Fibroblast of skin of right quadriceps (primary cell): ENCODE measurements around the gene SOX6.
"Not testable (repeated sequence)": the region's sequence is repeated elsewhere in the genome, so short reads cannot be mapped to it uniquely, and the experiment has no call there.

Experiments
- DNase-seq: peaks from one replicate; pipeline ENCODE4 v3.0.0-alpha.2; 2013

The SOX6 gene

DNA sequence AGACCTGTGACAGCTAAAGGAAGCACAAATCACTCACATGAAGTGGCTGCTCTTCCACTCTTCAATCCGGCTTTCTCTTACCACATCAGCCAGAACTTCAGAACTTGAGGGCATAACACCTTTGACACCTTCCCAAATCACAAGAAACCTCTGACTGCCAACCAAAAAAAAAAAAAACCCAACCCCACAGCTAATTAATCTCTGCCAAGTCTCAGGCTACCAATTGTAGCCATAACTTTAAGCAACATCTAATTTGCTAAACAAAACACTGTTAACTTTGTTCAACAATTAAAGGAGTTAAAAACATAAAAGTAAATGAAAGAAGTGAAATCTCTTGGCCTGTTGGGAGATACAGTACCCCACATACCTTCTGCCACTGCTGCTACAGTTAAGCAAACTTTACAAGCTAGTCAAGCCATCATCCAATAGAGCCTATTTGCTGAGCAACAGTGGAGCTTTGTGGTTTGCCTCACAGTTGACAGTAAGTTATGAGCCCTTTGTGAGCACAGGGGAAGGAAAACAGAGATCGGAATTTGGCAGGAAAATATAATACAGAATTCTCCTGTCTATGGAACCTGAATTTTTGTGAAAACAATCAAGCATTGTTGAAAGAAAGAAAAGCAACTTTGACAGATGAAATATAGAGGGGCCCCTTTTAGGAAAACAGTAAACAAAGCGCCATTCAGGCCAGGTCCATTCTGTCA, at the start of gene SOX6:
TSS of gene SOX6 (minus strand) at position 490 of the 704 bp plus-strand sequence. CDS start 15,298 bp downstream, outside the sequence.
- DNase-seq = peak; percentile 76

DNA sequence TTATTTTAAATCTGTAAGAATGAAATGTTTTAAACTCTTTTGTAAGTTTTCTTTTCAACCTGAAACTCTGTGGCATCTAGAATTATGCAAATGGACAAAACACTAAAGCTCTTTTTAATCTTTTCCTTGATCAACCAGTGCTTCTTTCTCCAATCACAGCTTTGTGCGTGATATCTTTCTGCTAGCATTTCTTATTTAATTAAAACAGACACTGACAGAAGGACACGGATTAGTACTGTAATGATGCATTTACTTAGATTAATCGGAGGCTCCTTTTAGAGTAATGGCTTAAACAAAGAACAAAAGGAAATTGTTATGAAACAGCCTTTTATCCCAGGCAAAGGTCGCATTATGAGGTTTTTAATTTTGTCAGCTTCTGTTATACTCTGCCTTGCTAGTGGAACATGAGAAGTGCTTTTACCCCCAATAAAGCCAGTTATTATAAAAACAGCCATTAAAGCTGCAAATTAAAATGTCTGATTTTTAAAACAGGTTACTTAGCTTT, 48.5 kb upstream of the SOX6 start:
- DNase-seq = no peak

DNA sequence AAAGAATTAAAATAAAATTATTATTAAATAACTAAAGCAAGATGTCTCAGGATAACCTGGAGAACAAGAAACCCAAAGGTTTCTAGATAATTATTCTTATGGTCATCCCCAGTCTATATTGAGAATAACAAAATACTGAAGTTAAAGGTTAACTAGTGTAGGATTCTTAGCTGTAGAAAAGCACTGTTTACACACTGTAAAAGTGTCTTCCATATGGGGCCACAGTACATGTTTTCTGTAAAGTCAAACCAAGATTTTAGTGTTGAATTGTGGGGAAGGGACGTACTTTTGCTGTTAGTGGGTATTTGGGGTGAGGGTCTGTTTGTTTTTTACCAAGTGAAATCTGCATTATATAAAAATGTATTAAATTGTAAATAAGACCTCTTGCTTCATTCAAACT, 47.5 kb upstream of the SOX6 start:
- DNase-seq = no peak

- DNase-seq = no peak
These were observed 47.1 kb upstream of the SOX6 start for GRCh38 chr11:16403448-16403803.

DNA sequence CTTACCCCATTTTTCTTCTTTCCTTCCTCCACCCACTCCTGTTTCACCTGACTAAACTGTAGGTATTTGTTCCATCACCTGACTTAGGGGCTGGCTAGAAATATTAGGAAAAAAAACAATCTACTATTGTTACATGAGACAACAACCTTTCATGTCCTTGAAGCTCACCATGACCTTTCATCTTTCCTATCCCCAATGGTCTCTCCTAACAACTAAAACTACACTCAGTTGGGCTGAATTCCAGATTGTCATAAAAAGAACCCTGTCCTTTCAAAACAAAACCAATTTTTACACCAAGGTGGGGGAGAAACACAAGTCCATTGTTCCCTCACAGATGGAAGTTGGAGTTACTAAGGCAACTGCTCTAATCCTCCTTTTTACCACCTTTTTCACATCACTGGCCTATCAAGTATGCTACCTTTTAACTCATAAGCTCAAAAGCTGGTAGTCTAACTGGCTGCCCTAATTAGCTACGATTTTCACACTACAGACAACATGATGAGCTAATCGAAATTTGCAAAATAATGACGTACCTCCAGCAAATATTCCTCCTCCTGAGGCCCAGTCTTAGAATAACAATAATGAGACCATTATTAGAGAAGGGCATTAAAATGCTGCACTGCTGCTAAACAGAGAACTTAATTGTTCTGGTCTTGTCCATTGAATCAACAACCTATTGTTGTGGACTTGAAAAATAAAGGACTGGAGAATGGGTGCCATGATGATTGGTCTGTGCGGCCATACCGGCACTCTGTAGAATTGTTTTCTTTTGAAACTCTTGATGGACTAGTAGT, 46.5 kb upstream of the SOX6 start:
- no peak for DNase-seq

- DNase-seq = no peak
These were observed 41.0 kb upstream of the SOX6 start for GRCh38 chr11:16397390-16397789.

- peak; percentile 17 for DNase-seq
These were observed 39.3 kb upstream of the SOX6 start for GRCh38 chr11:16395601-16396000.

- no peak for DNase-seq
These were observed 38.6 kb upstream of the SOX6 start for GRCh38 chr11:16394947-16395346.

DNA sequence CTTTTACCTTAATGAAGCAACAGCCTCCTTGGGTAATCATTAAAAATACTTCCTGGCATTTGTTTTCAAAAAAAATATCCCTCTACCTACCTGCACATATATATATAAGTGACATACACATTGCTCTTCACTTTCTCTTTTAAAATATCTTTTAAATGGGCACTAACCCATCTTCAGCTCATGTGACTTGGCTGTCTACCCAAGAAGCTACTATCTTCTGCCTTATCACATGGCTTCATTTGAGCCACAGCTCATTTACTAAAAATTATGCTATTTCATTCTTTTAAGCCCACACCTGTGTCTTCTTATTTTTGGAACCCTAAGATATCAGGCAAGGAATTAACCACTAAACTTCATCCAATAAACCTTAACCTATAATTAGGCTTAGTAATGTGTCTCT, 37.0 kb upstream of the SOX6 start:
- no peak for DNase-seq

GRCh38 chr11:16392616-16393015, 36.3 kb upstream of the SOX6 start:
- DNase-seq = no peak

- not testable (repeated sequence) for DNase-seq
These were observed 34.5 kb upstream of the SOX6 start for GRCh38 chr11:16390826-16391225.

GRCh38 chr11:16385099-16385498, 28.8 kb upstream of the SOX6 start:
- no peak for DNase-seq

DNA sequence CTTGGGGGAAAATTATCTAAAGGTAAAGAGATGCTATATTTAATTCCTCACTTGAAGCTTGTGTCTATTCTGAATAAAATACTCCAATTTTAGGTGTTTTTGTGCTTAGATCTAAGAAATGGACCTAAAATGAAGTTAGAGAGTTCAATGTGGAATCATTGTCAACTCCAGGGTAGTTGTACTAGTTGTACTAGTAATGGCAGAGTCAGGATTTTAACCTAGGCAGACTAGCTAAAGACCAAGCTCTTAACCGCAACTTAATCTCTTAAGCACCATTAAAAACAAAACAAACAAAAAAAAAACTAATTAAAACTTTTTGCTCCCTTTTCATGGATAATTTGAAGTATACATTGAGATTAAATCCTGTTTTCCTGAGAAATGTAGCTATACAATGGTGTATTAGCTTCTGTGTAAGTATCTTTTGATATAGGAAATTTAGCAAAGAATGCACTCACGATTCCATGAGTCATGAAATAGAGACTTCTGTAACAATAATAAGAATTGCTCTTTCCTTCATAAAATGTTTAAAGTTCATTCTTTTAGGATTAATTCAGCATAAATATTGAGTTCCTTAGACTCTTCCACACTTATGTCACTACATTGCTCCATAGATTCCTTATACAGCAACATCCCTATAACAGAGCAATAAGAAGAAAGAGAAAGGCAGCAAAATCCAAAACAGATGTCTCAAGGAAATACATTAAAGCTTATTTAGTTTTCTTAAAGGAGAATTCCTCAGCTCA, 26.5 kb upstream of the SOX6 start:
- peak; percentile 94 for DNase-seq

DNA sequence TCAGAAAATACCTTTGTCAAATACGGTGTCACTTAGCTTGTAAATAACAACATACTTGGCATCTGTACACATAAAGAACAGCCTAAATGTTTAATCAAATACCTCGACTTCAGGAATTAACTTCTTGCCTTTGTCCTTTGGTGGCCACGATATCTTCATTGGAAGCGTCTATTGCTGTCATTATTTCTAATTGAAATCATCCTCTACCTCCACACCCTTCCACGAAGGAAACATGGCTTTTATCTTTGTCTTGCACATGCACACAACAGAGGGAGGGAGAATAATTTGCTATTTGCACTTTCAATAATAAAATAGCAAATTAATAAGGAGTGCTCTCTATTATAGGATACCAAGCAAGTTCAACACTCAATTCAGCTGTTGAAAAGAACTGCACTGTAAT, 25.8 kb upstream of the SOX6 start:
- DNase-seq = no peak

GRCh38 chr11:16380941-16381568, 24.7 kb upstream of the SOX6 start:
- DNase-seq = peak; percentile 66

- no peak for DNase-seq
These were observed 22.6 kb upstream of the SOX6 start for GRCh38 chr11:16378906-16379305.

DNA sequence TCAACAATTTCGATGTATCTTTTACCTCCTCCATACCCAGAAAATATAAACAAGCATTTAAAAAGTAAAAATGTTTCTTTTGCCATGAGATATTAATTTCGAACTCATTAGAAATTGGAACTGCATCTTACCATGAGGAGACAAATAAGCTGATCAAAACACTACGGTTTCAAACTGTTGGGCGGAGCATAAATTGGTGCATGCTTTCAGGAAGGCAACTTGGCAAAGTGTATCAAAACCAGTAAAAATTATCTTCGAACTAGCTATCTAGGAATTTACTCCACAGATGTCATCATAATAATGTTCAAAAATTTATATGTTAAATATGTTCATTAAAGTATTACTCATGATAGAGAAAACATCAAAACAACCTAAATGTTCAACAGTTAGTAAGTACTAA, 21.4 kb upstream of the SOX6 start:
- DNase-seq = no peak

DNA sequence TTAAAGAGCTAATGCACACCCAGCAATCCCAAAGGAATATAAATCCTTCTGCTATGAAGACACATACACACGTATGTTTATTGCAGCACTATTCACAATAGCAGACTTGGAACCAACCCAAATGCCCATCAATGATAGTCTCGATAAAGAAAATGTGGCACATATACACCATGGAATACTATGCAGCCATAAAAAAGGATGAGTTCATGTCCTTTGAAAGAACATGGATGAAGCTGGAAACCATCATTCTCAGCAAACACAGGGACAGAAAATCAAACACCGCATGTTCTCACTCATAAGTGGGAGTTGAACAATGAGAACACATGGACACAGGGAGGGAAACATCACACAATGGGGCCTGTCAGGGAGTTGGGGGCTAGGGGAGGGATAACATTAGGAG, 19.3 kb upstream of the SOX6 start:
- DNase-seq = not testable (repeated sequence)

DNA sequence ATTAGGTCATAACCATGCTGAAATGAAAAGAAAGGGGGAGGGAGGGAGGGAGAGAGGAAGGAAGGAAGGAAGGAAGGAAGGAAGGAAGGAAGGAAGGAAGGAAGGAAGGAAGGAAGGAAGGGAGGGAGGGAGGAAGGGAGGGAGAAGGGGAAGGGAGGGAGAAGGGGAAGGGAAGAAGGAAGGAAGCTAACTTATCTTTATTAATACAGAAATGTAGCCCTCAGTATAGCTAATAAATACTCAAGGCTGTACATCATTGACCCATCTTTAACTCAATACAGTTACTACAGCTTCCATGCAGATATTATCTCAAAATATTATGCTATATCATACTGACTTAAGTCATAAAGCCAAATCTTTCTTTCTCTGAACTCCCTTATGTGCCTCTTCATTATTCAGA, 17.4 kb upstream of the SOX6 start:
- no peak for DNase-seq

DNA sequence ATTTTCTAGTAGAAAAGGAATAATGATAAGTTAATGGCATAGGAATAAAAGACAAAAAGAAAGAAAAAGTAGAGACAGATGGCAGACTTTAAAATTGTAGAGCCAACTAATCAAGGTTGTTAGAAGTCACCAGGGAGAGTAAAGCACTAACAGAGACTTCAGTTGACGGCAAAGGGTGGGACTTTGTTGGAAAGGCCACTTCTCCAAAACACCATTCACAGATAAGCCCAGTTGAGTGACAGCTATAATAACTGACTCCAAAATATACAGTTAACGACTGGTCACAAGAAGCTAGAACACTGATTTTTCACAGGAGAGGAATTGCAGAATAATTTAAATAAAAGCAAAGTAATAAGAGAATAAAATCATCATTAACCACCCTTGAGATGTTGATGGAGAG, 16.0 kb upstream of the SOX6 start:
- no peak for DNase-seq

- no peak for DNase-seq
These were observed 10.9 kb upstream of the SOX6 start for GRCh38 chr11:16367252-16367651.

DNA sequence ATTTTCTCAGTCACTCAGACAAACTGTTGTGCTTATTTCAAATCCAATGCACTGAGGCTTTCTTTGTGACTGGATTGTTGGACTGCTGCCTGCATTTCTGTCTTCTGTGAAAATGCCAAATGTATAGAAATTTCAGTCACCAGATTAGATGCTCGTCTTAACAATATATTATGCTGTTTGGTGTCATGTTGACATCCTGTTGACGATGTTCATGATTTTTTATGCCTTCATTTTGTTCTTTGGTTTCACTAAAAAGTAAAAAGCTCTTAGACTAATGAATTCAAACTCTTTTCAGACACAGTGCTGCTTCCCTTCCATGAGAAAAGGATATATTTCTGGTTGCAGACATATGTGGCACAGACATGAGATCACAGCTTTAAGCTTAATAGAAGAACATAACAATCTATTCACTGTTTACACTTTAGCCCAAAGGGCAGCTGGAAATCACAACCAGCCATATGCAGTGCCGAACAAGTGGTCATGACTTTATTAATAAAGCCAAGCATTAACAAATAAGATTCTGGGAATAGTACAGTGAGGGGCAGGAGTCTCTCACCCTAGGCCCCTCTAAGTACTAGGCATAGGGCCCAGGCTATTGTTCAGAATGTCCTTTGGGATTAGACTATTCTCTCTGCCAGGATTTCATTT, 9.4 kb upstream of the SOX6 start:
- DNase-seq = no peak

DNA sequence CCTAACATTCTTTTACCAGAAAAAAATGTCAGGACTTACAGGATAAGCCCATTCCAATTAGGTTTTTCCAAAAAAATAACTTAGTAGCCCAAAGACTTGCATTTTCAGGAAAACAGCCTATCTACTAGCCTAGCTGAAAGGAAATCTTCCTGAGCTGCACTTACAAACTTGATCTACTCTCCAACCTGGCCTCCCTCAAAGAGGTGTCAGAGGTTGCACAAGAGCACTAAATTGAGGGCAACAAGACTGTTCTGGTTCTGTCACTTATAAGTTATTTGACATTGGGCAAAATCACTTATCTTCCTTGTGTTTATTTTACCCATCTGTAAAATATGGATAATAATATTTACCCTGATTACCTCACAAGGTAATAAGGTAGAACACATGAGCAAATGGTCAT, 7.9 kb upstream of the SOX6 start:
- no peak for DNase-seq
